ENCODE measurements around the gene DCP2.

The DCP2 gene

DNA sequence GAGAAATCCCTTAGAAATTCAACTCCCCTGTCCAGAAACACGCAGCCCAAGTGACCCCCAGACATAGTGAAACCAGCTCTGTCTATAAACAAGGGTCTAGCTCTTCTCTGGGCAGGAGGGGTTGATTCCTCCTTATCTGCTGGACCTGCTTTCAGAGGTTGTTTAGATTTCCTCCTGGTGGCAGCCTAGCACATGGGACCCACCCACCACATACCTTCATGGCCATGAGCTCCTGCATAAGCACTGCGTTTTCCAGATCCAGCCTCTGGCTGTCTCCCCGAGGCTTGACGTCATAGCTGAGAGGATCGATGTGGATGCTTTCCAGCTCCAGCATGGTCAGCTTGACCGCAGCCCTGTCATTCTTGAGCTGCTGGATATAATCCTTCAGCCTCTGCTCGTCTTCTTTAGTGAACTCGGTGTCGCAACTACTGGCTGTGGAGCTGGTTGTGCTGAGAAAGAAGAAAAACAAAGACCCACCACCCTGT, 77.0 kb downstream of the DCP2 start:
- DNase-seq, result no peak

DNA sequence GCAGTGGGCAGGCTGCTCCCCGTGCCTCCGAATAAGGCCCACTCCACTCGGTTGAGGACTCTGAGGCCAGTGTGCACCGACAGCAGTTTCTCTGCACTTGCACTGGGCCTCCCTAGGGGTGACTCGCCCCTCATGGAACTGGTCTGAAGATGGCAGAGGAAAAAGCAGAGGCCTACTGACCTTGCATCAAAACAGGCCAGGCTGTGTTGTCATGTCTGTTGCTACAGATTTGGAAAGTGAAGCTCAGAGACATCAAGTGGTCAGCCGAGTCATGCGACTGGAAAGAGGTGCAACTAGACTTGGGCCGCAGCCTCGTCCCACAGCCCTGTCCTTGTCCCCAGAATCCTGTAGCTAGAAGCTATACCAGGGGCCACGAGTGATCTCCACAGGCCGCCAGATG, 78.3 kb downstream of the DCP2 start:
- TF ChIP-seq GATA1 (IDR thresholded peaks at IDR 0.05; ENCODE audit: low read depth, low read length) (no peak), POLR2A (IDR thresholded peaks at IDR 0.05; ENCODE audit: low read length) (no peak)
- DNase-seq, result no peak

More for the DNA sequence above, 77.0 kb downstream of the DCP2 start:
- TF ChIP-seq POLR2A (IDR thresholded peaks at IDR 0.05; ENCODE audit: low read length) (no peak), GATA1 (IDR thresholded peaks at IDR 0.05; ENCODE audit: low read depth, low read length) (no peak)

DNA sequence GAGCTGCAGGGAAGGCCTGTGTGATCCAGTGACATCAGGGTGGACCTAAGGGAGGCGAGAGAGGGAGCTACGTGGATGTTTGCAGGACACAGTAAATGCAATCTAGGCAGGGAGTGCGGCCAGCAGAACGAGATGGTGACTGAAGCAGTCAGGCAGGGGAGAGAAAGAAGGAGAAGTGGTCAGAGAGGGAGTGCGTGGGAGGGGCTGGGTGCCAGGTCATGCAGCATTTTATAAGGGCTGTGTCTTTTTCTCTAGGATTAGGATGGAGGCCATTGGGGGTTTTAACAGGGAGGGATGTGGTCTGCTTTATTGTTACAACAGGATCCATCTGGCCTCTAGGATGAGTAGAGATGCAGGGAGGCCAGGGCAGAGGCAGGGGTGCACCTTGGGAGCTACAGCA, 80.4 kb downstream of the DCP2 start:
- no peak for TF ChIP-seq POLR2A (IDR thresholded peaks at IDR 0.05; ENCODE audit: low read length)
- TF ChIP-seq GATA1 (IDR thresholded peaks at IDR 0.05; ENCODE audit: low read depth, low read length), result no peak
- DNase-seq, result no peak

DNA sequence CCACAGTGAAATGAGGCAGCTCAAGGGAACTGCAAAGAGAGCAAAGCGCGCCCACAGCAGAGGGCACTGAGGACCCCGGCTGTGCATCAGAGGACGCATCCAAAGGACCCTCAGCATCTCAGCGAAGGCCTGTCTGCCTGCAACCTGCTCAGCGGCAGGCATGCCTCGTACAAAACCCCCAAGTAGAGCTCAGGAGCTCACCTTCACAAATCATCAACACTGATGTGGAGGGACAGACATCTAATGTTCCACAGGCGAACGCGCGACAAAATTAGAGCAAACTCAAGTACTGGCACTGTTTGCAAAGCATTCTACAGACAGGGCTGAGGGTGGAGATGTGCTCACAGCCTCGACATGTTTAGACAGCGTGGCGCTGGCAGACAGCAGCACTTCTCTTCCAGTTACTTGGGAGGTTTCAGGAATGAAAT, 81.0 kb downstream of the DCP2 start:
- TF ChIP-seq GATA1 (IDR thresholded peaks at IDR 0.05; ENCODE audit: low read depth, low read length) (no peak), POLR2A (IDR thresholded peaks at IDR 0.05; ENCODE audit: low read length) (no peak)
- DNase-seq, result no peak

DNA sequence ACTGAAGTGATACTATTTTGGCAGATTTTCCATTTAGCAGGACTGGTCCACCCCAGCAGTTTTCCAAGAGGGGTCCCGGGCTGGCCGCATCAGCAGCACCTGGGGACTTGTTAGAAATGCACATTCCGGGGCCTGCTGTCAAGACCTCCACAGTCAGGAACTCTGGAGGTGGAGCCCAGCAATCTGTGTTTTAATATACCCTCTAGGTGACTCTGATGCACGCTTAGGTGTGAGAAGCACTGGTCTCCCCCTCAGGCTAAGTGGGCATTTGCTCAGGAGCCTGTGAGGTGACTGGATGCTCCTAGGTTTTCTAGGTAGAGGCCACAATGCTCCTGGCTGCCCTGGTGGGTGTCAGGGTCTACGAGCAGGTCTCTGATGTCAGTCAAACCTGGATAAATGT, 81.7 kb downstream of the DCP2 start:
- TF ChIP-seq GATA1 (IDR thresholded peaks at IDR 0.05; ENCODE audit: low read depth, low read length), result no peak
- TF ChIP-seq POLR2A (IDR thresholded peaks at IDR 0.05; ENCODE audit: low read length), result no peak
- DNase-seq, result no peak

DNA sequence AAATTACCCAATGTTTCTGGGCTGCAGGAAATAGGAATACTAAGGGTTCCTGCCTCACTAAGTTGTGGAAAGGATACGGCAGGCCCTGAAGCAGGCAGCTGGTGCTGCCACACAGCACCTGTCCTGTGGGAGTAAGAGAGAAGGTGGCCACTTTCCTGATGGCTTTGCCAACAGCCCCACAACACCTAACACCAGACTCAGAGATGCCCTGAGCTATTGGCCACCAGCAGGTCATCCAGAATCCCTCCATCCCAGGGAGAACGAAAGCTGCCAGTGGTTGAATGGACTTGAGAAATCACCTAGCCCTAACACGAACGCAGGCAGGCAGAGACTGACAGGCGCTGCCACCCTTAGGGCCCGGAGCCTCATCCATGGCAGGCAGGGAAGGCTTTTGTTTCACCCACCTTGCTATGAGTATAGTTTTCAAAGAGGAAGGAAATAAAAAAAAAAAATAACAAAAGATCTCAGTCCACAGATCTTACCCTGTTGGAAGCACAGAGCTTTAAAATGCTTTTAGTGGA, 82.2 kb downstream of the DCP2 start:
- TF ChIP-seq POLR2A (IDR thresholded peaks at IDR 0.05; ENCODE audit: low read length), result no peak
- no peak for TF ChIP-seq GATA1 (IDR thresholded peaks at IDR 0.05; ENCODE audit: low read depth, low read length)
- DNase-seq, result no peak

DNA sequence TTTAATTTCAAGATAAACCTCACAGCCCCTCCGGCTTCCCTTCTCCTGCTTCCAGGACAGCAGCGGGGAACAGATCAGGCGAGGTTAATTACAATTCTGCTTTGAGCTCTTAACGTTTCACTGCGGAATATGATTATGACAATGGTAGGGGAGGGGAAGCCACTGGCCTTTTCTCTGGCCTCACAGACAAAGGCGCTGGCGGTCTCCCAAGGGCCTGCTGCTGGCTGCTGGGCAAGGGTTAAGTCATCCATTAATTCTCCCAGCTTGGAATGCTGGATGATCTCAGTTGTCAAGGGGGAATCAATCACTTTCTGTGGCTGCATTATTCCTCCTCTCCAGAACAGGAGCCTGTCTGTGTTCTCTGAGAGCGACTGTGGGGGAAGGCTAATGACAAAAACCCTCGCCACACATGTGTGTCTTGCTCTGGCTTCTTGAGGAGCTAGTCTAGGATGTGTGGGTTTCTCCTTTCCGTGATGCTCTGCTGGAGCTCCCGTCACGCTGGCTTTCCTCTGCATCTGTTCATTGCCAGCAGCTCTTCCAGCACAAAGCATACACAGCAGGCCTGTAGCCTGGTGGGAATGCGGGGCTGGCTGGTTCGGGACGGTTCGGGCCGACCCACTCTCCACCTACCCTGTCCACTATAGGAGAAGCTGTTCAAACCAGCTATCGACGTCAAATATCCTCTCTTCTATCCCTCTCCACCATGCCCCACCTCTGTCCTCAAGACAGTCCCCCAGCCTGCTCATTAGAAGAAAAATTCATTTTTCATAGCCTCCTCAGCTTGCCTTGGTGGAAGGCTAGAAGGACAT, 82.8 kb downstream of the DCP2 start:
- TF ChIP-seq GATA1 (IDR thresholded peaks at IDR 0.05; ENCODE audit: low read depth, low read length), result no peak
- TF ChIP-seq POLR2A (IDR thresholded peaks at IDR 0.05; ENCODE audit: low read length), result no peak
- no peak for DNase-seq

DNA sequence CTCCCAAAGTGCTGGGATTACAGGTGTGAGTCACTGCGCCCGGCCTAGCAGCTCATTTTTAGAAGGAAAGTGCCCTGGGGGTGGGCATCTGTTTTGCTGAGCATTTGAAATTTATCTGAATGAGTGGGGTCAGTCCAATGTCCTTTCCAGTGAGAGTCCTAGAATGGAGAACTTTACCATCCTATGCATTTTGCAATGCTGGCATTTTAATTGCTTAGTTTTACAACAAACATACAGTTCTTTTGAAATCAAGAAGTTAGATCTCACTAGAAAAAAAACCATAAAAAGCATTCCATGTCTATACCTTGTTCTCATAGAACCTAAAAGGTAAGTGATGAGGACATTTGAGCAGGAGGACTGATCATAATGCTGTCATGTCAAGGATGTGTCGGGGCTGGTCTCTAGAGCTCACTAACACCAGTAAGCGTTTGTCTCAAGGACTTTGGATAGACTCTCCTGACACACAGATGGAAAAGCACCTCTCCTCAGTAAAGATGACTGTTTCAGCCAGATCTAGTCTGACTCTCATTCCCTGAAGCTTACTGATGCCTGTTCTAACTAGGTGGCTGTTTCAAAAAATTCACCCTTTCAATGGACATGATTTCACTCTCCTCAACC, 83.9 kb downstream of the DCP2 start:
- no peak for DNase-seq
- no peak for TF ChIP-seq POLR2A (IDR thresholded peaks at IDR 0.05; ENCODE audit: low read length)
- no peak for TF ChIP-seq GATA1 (IDR thresholded peaks at IDR 0.05; ENCODE audit: low read depth, low read length)

DNA sequence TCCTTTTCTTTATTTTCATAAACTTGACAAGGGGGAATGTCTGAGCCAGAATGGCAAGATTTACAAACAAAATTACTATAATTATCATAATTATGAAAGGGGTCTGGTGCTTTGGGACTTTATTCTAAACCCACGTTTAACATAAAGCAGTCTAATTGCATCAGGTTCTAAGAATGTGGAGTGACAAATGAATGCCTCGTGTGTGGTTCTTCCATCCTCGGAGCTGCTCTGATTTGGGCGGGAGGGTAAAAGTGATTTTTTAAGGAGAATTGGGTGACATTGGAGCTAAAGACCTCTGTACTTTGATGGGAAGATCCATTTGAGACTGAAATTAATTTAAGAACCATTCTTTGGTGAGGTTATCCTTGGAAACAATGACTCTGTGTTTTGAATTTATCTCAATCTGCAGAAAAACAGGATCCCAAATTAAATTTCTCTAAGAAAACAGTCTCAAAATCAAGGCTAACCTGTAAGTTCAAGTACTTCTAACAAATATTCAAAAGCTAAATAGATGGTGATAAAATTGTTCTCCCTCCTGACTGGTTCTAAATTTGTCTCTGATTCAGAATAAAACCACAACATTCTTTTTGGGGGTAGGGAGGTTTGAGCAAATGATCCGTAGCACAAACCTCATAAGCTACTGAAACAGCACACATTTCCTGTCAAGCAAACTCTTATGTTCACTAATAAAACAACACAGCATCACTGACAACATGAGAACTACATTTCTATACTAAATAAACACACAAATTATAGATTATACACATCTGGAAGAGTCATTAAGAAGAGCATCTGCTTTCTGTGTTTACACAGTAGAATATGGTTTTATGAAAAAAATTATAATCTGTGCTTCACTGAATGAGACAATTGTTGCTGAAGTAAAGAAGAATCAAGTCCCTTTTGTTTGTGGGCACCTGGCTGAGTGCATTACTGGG, 85.5 kb downstream of the DCP2 start:
- no peak for TF ChIP-seq GATA1 (IDR thresholded peaks at IDR 0.05; ENCODE audit: low read depth, low read length)
- DNase-seq, result no peak

DNA sequence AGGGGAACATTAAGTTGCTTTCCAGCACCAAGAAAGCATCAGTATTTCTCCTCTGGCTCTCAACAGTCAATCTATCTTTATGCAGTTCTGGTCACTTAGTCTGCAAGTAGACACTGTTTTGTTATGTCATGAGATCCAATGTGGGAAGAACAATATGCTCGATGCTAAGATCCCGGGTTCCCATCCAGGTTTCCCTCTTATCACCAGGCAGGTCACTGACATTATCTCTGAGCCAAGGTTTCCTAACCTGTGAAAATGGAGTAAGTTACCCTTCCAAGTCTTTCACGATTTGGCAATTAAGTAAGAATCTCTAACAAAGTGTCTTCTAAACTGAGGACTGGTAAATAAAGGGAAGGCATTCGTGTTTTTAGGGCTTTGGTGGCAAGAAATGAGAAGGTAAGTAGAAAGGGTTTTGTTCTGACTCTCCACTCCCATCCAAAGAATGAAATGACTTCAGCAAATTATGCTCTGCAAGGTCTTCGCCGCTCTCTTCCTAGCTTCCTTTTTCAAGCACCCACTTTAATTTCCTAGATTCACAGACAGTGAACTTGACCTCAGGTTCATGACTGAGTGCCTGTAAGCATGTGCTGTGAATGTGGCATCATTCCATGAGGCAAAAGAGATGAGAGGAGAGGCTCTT, 86.4 kb downstream of the DCP2 start:
- DNase-seq, result no peak
- no peak for TF ChIP-seq GATA1 (IDR thresholded peaks at IDR 0.05; ENCODE audit: low read depth, low read length)
- no peak for TF ChIP-seq POLR2A (IDR thresholded peaks at IDR 0.05; ENCODE audit: low read length)

DNA sequence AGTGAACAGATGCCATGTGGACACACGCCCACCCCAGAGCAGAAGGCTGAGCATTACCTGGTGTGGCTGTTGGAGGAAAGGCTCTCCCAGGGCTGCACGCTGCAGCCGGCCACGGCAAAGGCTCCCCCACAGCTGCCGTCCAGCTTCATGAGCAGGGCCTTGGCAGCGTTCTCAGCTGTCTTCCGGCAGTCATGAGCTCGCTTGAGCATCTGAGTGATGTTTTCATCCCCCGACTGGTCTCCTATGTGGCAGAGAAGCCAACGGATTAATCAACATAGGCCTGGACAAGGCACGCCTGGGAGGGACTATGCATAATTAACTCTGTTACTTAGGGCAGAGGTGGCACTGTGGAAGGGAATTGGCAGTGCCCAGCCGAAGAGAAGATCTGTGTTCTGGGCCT, 87.3 kb downstream of the DCP2 start:
- TF ChIP-seq GATA1 (IDR thresholded peaks at IDR 0.05; ENCODE audit: low read depth, low read length), result no peak
- no peak for TF ChIP-seq POLR2A (IDR thresholded peaks at IDR 0.05; ENCODE audit: low read length)
- DNase-seq, result no peak

DNA sequence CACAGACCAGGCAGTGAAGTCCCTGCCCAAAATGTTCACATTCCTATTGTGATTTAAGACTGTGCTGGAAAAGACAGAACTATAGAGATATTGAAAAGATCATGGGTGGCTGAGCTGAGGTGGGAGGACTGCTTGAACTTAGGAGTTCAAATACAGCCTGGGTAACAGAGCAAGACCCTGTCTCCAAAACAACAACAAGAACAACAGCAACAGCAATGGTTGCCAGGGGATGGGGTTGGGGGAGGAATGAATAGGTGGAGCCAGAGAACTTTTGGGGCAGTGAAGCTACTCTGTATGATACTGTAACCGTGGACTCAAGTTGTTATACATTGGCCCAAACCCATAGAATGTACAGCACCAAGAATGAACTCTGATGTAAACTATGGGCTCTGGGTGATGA, 88.2 kb downstream of the DCP2 start:
- TF ChIP-seq GATA1 (IDR thresholded peaks at IDR 0.05; ENCODE audit: low read depth, low read length) (no peak), POLR2A (IDR thresholded peaks at IDR 0.05; ENCODE audit: low read length) (no peak)

DNA sequence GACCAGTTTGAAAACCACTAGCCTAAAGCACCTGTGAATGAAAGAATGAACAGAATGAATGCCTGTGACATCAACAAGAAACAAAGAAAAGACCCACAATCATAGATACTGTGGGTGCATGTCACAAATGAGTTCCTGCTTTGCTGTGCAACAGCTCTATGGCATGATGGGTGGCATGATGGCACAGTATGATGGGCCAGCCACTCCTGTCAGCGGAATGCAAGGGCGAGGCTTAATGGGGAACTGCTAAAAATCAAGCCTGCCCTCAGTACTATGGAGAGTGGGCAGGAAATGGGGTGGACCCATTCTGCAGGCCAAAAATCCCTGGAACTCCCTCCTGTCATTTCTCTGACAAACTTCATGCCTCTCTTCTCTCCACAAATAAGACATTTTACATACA, 89.0 kb downstream of the DCP2 start:
- TF ChIP-seq GATA1 (IDR thresholded peaks at IDR 0.05; ENCODE audit: low read depth, low read length), result no peak
- no peak for TF ChIP-seq POLR2A (IDR thresholded peaks at IDR 0.05; ENCODE audit: low read length)

More for the DNA sequence above, 88.2 kb downstream of the DCP2 start:
- no peak for DNase-seq

More for the DNA sequence above, 89.0 kb downstream of the DCP2 start:
- no peak for DNase-seq
